Endodermal cell (in vitro differentiated cells): ENCODE data around the gene CD200R1L. TPM values are rescaled to one million over a fixed set of nuclear protein-coding genes. Genes with fewer than 3 reads are reported as not detected.

Experiments used
- DNase-seq: peaks from one replicate; pipeline ENCODE4 v3.0.0-alpha.2; 2017
- H3K27ac ChIP-seq: 2 replicates; pipeline ENCODE4 v1.5.1; 2013; ENCODE audit warnings: mild to moderate bottlenecking, low read depth, low read length, moderate library complexity
- H3K27me3 ChIP-seq: 2 replicates; pipeline ENCODE4 v1.6.1; 2013; ENCODE audit warnings: mild to moderate bottlenecking, low read length, moderate library complexity; ENCODE audit not compliant: insufficient read depth, control insufficient read depth, poor library complexity, severe bottlenecking
- H3K36me3 ChIP-seq: 2 replicates; pipeline ENCODE4 v1.7.0; 2013; ENCODE audit warnings: mild to moderate bottlenecking, low read length, moderate library complexity; ENCODE audit not compliant: control insufficient read depth, insufficient read depth
- H3K4me1 ChIP-seq: one replicate; pipeline ENCODE4 v1.7.0; 2013; ENCODE audit warnings: low read length; ENCODE audit not compliant: control insufficient read depth, insufficient read depth
- H3K4me3 ChIP-seq: 2 replicates; pipeline ENCODE4 v1.5.1; 2013; ENCODE audit warnings: mild to moderate bottlenecking, low read length, moderate library complexity
- H3K9ac ChIP-seq: 2 replicates; pipeline ENCODE4 v1.6.1; 2013; ENCODE audit warnings: mild to moderate bottlenecking, low read length, moderate library complexity; ENCODE audit not compliant: poor library complexity, severe bottlenecking; ENCODE audit errors: extremely low read depth
- H3K9me3 ChIP-seq: 2 replicates; pipeline ENCODE4 v1.6.1; 2013; ENCODE audit warnings: mild to moderate bottlenecking, low read length, moderate library complexity; ENCODE audit not compliant: control insufficient read depth
- H3K27ac Mint-ChIP-seq: 2 replicates; pipeline ENCODE4 v1.8.0; 2020; ENCODE audit warnings: mixed read lengths
- H3K27me3 Mint-ChIP-seq: 2 replicates; pipeline ENCODE4 v1.8.0; 2021; ENCODE audit warnings: mild to moderate bottlenecking, mixed read lengths; ENCODE audit not compliant: insufficient read depth
- H3K36me3 Mint-ChIP-seq: 2 replicates; pipeline ENCODE4 v1.8.0; 2020; ENCODE audit warnings: low read depth, mixed read lengths
- H3K4me1 Mint-ChIP-seq: 2 replicates; pipeline ENCODE4 v1.8.0; 2020; ENCODE audit warnings: mixed read lengths
- H3K4me3 Mint-ChIP-seq: 2 replicates; pipeline ENCODE4 v1.8.0; 2020; ENCODE audit warnings: mild to moderate bottlenecking, moderate library complexity, mixed read lengths
- H3K9me3 Mint-ChIP-seq: 2 replicates; pipeline ENCODE4 v1.8.0; 2020; ENCODE audit warnings: mild to moderate bottlenecking, mixed read lengths
- CTCF ChIP-seq: fragments of 200-600 bp; sonication (generic); conservative IDR thresholded peaks from 2 replicates; pipeline ENCODE4 v1.5.0; 2021; ENCODE audit warnings: antibody characterized with exemption, mild to moderate bottlenecking
- WGBS, 2 experiments: methylation state at CpG; one replicate each; pipeline versions ENCODE4 v1.1.5 to v1.1.7; 2013; ENCODE audit warnings: missing lambda C conversion rate in 2 of 2, mixed read lengths in 1 of 2; ENCODE audit not compliant: insufficient coverage in 1 of 2, insufficient read length in 1 of 2; 5-methylcytosine and 5-hydroxymethylcytosine counted together
- total RNA-seq, 2 donors: library from RNA; stranded (reverse); fragmentation: NEBNext Ultra II Directional in 1 of 2; extraction: Animal tissue kit (Norgen Biotek cat#: 25700) in 1 of 2; gene quantifications; 2 replicates in 1 of 2; 3 replicates in 1 of 2; pipeline ENCODE4 v1.2.1, GENCODE V29; 2021

Gene CD200R1L
- total RNA-seq, 2 donors from 2014 or later, result not detected

DNA sequence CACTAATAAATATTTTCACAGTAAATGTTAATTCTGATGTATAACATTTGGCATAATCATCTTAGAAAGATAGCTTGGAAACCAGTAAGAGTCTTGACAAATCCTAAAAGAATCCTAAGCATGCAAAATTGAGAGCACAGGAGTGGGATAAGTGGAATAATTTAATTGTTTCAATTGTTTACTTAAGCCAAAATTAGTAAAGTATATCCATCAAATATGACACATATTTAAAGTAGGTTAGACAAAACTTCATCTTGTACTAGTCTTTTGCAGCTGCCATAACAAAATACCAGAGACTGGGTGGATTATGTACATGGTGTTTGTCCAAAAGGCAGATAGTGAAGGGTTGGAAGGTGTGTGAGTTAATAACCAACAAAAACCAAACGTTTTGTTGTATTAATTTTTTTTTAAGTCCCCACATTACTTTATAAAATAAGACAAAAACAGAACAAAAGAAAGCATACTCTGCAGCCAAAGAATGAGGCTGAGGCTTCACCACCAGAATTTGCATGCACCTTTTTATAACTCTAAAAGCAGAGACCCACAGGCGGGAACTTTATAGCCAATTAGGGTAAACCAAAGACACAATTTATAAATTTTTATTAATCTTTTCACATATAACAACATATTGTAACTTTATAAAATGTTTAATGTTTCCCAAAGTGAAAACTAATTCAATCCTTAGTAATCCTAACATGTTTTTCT is 41.9 kb upstream of the CD200R1L start:
- Histone ChIP-seq H3K36me3 (no peaks in the 10 kb centered on the region), H3K27me3 (no peaks in the 10 kb centered on the region), H3K9ac (no peak overlapping the region), H3K4me1 (no peaks in the 10 kb centered on the region), H3K9me3 (no peaks in the 10 kb centered on the region), H3K4me3 (no peak overlapping the region), H3K27ac (no peak overlapping the region)
- H3K9me3 Mint-ChIP-seq, result peaks cover 5% of the 10 kb centered on the region
- no peak for DNase-seq
- H3K27me3 Mint-ChIP-seq, result no peaks in the 10 kb centered on the region
- H3K27ac Mint-ChIP-seq, result no peak overlapping the region
- H3K4me1 Mint-ChIP-seq, result peaks cover 11% of the 10 kb centered on the region
- TF ChIP-seq CTCF, result no peak
- H3K4me3 Mint-ChIP-seq, result no peak overlapping the region
- WGBS, 2 experiments, result 86% methylated on average over 2 of the region's 2 CpGs; no CpG with 5 or more reads in 1 of the 2 experiments
- no peaks in the 10 kb centered on the region for H3K36me3 Mint-ChIP-seq

DNA sequence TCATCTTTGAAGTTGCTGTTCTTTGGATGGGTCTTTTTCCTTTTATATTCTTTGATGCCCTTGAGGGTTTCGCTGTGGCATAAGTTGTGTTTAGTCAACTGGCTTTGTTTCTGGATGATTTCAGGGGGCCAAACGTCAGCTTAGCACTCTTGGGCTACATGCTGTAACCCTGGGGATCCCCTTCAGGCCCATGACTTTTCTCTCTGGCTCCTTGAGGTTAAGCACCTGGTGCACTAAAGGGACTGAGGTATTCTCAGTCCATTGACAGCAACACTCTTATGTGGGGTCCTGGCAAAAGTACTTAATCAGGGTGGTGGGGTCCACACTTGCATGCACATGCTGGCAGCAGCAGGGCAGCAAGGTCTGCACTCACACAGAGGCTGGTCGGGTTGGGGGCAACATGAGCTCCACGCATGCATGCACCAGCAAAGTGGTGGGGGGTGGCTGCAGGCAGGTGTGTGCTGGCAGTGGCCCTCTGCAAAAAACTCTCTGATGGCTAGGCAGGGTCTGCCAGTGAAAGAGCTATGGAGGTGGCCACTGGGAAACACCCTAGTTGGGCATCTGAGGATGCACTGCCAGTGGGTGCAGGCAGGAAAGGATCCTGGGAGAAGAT is 38.1 kb upstream of the CD200R1L start:
- no peaks in the 10 kb centered on the region for H3K4me1 ChIP-seq
- Mint-ChIP-seq H3K9me3 (no peaks in the 10 kb centered on the region), H3K4me1 (peaks cover 8% of the 10 kb centered on the region), H3K27ac (no peak overlapping the region), H3K36me3 (no peaks in the 10 kb centered on the region), H3K27me3 (no peaks in the 10 kb centered on the region), H3K4me3 (no peak overlapping the region)
- WGBS, 2 experiments, result 93 to 100% methylated on average over 3 to 4 of the region's 4 CpGs
- no peak overlapping the region for H3K9ac ChIP-seq
- H3K4me3 ChIP-seq, result no peak overlapping the region
- TF ChIP-seq CTCF, result no peak
- no peak for DNase-seq
- no peaks in the 10 kb centered on the region for H3K36me3 ChIP-seq
- no peaks in the 10 kb centered on the region for H3K9me3 ChIP-seq
- no peaks in the 10 kb centered on the region for H3K27me3 ChIP-seq
- no peak overlapping the region for H3K27ac ChIP-seq

GRCh38 chr3:112881891-112882290 is 35.2 kb upstream of the CD200R1L start:
- Histone ChIP-seq H3K9ac (no peak overlapping the region), H3K36me3 (no peaks in the 10 kb centered on the region), H3K4me3 (no peak overlapping the region), H3K9me3 (no peaks in the 10 kb centered on the region), H3K4me1 (no peaks in the 10 kb centered on the region), H3K27me3 (no peaks in the 10 kb centered on the region), H3K27ac (no peak overlapping the region)
- Mint-ChIP-seq H3K27ac (no peak overlapping the region), H3K9me3 (no peaks in the 10 kb centered on the region), H3K4me1 (no peaks in the 10 kb centered on the region), H3K4me3 (no peak overlapping the region), H3K27me3 (no peaks in the 10 kb centered on the region), H3K36me3 (no peaks in the 10 kb centered on the region)
- no peak for TF ChIP-seq CTCF
- no peak for DNase-seq
- 80 to 94% methylated on average over 1 to 4 of the region's 4 CpGs for WGBS, 2 experiments
